Neural cell (in vitro differentiated cells): Measurements from ENCODE around the gene TMEM132C. TPM values are rescaled to one million over a fixed set of nuclear protein-coding genes. Genes with fewer than 3 reads are reported as not detected.
A peak's percentile ranks its signal among the peaks of the same experiment; 100 is the strongest.

Experiments
- H2AFZ ChIP-seq: fragments of 200-600, 300-800 bp; sonication (generic), shearing (Covaris generic); 2 replicates; pipeline ENCODE4 v1.6.0; 2014; ENCODE audit warnings: low read depth, mild to moderate bottlenecking, antibody characterized with exemption, low read length, moderate library complexity
- H3F3A ChIP-seq: fragments of 200-600 bp; shearing (Covaris generic); 2 replicates; pipeline ENCODE4 v1.6.1; 2016; ENCODE audit warnings: mild to moderate bottlenecking, moderate library complexity, mixed read lengths, antibody characterized with exemption, low read length; ENCODE audit not compliant: insufficient read depth, poor library complexity, severe bottlenecking
- H3K27ac ChIP-seq: fragments of 200-600, 300-800 bp; sonication (generic), shearing (Covaris generic); 2 replicates; pipeline ENCODE4 v1.5.1; 2014; ENCODE audit warnings: mild to moderate bottlenecking, low read length, moderate library complexity
- H3K27me3 ChIP-seq: fragments of 300-800, 200-600 bp; sonication (generic), shearing (Covaris generic); 2 replicates; pipeline ENCODE4 v1.6.0; 2014; ENCODE audit warnings: mild to moderate bottlenecking, low read depth, low read length, moderate library complexity; ENCODE audit not compliant: insufficient read depth
- H3K36me3 ChIP-seq: fragments of 300-800, 200-600 bp; sonication (generic), shearing (Covaris generic); 2 replicates; pipeline ENCODE4 v1.5.1; 2014; ENCODE audit warnings: mild to moderate bottlenecking, antibody characterized with exemption, low read length, moderate library complexity; ENCODE audit not compliant: insufficient read depth
- H3K4me2 ChIP-seq: fragments of 300-800, 200-600 bp; sonication (generic), shearing (Covaris generic); 2 replicates; pipeline ENCODE4 v1.6.0; 2014; ENCODE audit warnings: mild to moderate bottlenecking, low read length
- H3K4me3 ChIP-seq: fragments of 300-800, 200-600 bp; sonication (generic), shearing (Covaris generic); 2 replicates; pipeline ENCODE4 v1.5.1; 2014; ENCODE audit warnings: mild to moderate bottlenecking, low read length, moderate library complexity
- H3K79me2 ChIP-seq: fragments of 200-600 bp; shearing (Covaris generic); replicated peaks from 2 replicates; pipeline ENCODE4 v1.6.0; 2014; ENCODE audit warnings: mild to moderate bottlenecking, low read length, moderate library complexity; ENCODE audit not compliant: insufficient read depth
- H3K9ac ChIP-seq: fragments of 300-800, 200-600 bp; sonication (generic), shearing (Covaris generic); 2 replicates; pipeline ENCODE4 v1.6.1; 2016; ENCODE audit warnings: mild to moderate bottlenecking, low read length, mixed read lengths
- H3K9me2 ChIP-seq: fragments of 200-600 bp; shearing (Covaris generic); 2 replicates; pipeline ENCODE4 v1.6.1; 2016; ENCODE audit warnings: mild to moderate bottlenecking, low read length, mixed read lengths; ENCODE audit not compliant: insufficient read depth
- H3K9me3 ChIP-seq: fragments of 200-600, 300-800 bp; sonication (generic), shearing (Covaris generic); 2 replicates; pipeline ENCODE4 v1.6.1; 2016; ENCODE audit warnings: mild to moderate bottlenecking, mixed run types, low read length, moderate library complexity, mixed read lengths
- H4K20me1 ChIP-seq: fragments of 200-600 bp; shearing (Covaris generic); 2 replicates; pipeline ENCODE4 v1.6.1; 2016; ENCODE audit warnings: mild to moderate bottlenecking, mixed run types; ENCODE audit not compliant: insufficient read depth
- CTCF ChIP-seq: fragments of 450-650 bp; IDR thresholded peaks from 2 replicates; pipeline ENCODE4 v1.5.1; 2014; ENCODE audit warnings: antibody characterized with exemption, mild to moderate bottlenecking, moderate library complexity; ENCODE audit not compliant: poor library complexity, severe bottlenecking
- EP300 ChIP-seq: fragments of 450-650 bp; conservative IDR thresholded peaks from 2 replicates; pipeline ENCODE4 v1.6.1; 2014; ENCODE audit warnings: antibody characterized with exemption, mild to moderate bottlenecking, moderate library complexity; ENCODE audit not compliant: poor library complexity, severe bottlenecking
- EZH2 ChIP-seq: fragments of 200-600, 300-800 bp; shearing (Covaris generic), sonication (generic); IDR thresholded peaks from 2 replicates; pipeline ENCODE4 v1.6.1; 2014; ENCODE audit warnings: antibody characterized with exemption, low read length, borderline replicate concordance, mild to moderate bottlenecking; ENCODE audit not compliant: insufficient read depth, poor library complexity, severe bottlenecking
- MXI1 ChIP-seq: fragments of 450-650 bp; conservative IDR thresholded peaks from 2 replicates; pipeline ENCODE4 v1.6.1; 2014; ENCODE audit warnings: antibody characterized with exemption, mild to moderate bottlenecking; ENCODE audit not compliant: poor library complexity, severe bottlenecking
- POLR2AphosphoS5 ChIP-seq: IDR thresholded peaks from 2 replicates; pipeline ENCODE4 v1.6.1; 2012
- RAD21 ChIP-seq: fragments of 450-650 bp; conservative IDR thresholded peaks from 2 replicates; pipeline ENCODE4 v1.6.1; 2014; ENCODE audit warnings: antibody characterized with exemption, mild to moderate bottlenecking, moderate library complexity
- REST ChIP-seq: IDR thresholded peaks from 2 replicates; pipeline ENCODE4 v1.6.1; 2012; ENCODE audit warnings: borderline replicate concordance
- SMC3 ChIP-seq: fragments of 450-650 bp; conservative IDR thresholded peaks from 2 replicates; pipeline ENCODE4 v1.6.1; 2014; ENCODE audit warnings: antibody characterized with exemption, mild to moderate bottlenecking, moderate library complexity; ENCODE audit not compliant: poor library complexity
- TAF1 ChIP-seq: IDR thresholded peaks from 2 replicates; pipeline ENCODE4 v1.6.1; 2012; ENCODE audit warnings: low read depth
- polyA plus RNA-seq: library from polyadenylated mRNA; depleted of rRNA; stranded (reverse); fragments of >200 nt; gene quantifications from 2 replicates; pipeline ENCODE4 v1.2.3, GENCODE V29; 2014

The TMEM132C gene
- polyA plus RNA-seq, 1 donor from 2014 or later: 0.06 TPM

GRCh38 chr12:128570191-128571065 lies 303.5 kb downstream of the TMEM132C start:
- H2AFZ ChIP-seq: no peak overlapping the region
- H3K79me2 ChIP-seq: no peaks in the 10 kb centered on the region
- H3K27ac ChIP-seq: peak overlapping the region; percentile 56
- peak; percentile 94 for TF ChIP-seq EP300
- TF ChIP-seq MXI1: peak; percentile 39
- TF ChIP-seq SMC3: peak; percentile 17
- TF ChIP-seq REST: no peak
- TF ChIP-seq POLR2AphosphoS5: peak; percentile 89
- peaks cover 5% of the 10 kb centered on the region for H3F3A ChIP-seq
- H3K27me3 ChIP-seq: no peaks in the 10 kb centered on the region
- peak overlapping the region; percentile 33 for H3K4me3 ChIP-seq
- no peaks in the 10 kb centered on the region for H4K20me1 ChIP-seq
- no peak overlapping the region for H3K4me2 ChIP-seq
- no peak overlapping the region for H3K9ac ChIP-seq
- H3K36me3 ChIP-seq: no peaks in the 10 kb centered on the region
- H3K9me3 ChIP-seq: no peaks in the 10 kb centered on the region
- H3K9me2 ChIP-seq: no peaks in the 10 kb centered on the region

GRCh38 chr12:128571906-128572810 lies 305.2 kb downstream of the TMEM132C start:
- no peaks in the 10 kb centered on the region for H3K36me3 ChIP-seq
- no peak overlapping the region for H2AFZ ChIP-seq
- H3K9me2 ChIP-seq: no peaks in the 10 kb centered on the region
- H3K4me3 ChIP-seq: no peak overlapping the region
- H3K79me2 ChIP-seq: no peaks in the 10 kb centered on the region
- TF ChIP-seq EZH2: no peak
- TF ChIP-seq CTCF: no peak
- TF ChIP-seq EP300: no peak
- no peak for TF ChIP-seq RAD21
- TF ChIP-seq POLR2AphosphoS5: no peak
- TF ChIP-seq REST: no peak
- TF ChIP-seq MXI1: no peak
- no peak for TF ChIP-seq SMC3
- TF ChIP-seq TAF1: no peak
- no peaks in the 10 kb centered on the region for H3K9me3 ChIP-seq
- H4K20me1 ChIP-seq: no peaks in the 10 kb centered on the region
- H3K9ac ChIP-seq: no peak overlapping the region
- H3K27ac ChIP-seq: no peak overlapping the region
- H3K4me2 ChIP-seq: no peak overlapping the region
- no peaks in the 10 kb centered on the region for H3K27me3 ChIP-seq
- peaks cover 5% of the 10 kb centered on the region for H3F3A ChIP-seq
